GM10266 (cell line): ENCODE results near the gene FARS2.

ENCODE experiments used
- DNase-seq: peaks from one replicate; pipeline ENCODE4 v3.0.0; 2012; ENCODE audit errors: extremely low spot score
- CTCF ChIP-seq: IDR thresholded peaks from 2 replicates; pipeline ENCODE4 v1.5.1; 2012; ENCODE audit warnings: mild to moderate bottlenecking, low read depth; ENCODE audit not compliant: control insufficient read depth, insufficient read depth; ENCODE audit errors: missing control alignments

Gene FARS2

GRCh38 chr6:5541025-5541424 lies 279.7 kb downstream of the FARS2 start:
- DNase-seq = no peak
- no peak for TF ChIP-seq CTCF

DNA sequence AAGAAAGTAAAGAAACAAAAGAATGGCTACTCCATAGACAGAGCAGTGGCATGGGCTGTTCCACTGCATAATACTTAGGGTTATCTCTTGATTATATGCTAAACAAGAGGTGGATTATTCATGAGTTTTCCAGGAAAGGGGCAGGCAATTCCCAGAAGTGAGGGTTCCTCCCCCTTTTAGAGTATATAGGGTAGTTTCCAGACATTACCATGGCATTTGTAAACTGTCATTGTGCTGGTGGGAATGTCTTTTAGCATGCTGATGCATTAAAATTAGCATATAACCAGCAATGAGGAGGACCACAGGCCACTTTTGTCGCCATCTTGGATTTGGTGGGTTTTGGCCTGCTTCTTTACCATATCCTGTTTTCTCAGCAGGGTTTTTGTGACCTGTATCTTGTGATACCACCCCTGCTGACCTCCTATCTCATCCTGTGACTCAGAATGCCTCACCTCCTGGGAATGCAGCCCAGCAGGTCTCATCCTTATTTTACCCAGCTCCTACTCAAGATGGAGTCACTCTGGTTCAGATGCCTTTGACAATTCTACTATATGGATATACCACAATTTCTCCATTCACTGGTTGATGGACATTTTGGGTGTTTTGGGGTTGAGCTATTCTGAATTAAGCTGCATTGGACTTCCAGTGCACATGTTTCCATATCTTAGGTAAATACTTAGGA lies 280.6 kb downstream of the FARS2 start:
- DNase-seq = no peak
- TF ChIP-seq CTCF = no peak

DNA sequence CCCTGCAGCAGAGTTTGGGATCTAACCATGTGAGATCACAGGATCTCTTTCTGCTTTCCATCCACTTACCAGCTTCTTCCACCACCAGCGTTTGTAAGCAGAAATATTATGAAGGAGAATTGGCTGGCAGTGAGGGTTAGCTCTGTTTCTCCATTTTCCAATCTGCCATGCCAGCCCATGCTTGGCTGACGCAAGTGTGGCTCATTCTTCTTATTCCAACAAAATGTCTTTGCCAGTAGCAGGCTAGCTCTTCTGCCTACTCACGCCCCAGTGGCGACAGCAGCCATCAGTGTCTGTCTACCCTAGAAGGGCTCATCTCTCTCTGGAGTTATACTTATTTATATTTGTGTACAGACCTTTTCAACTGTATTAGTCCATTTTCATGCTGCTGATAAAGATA lies 286.2 kb downstream of the FARS2 start:
- no peak for DNase-seq
- TF ChIP-seq CTCF = no peak

DNA sequence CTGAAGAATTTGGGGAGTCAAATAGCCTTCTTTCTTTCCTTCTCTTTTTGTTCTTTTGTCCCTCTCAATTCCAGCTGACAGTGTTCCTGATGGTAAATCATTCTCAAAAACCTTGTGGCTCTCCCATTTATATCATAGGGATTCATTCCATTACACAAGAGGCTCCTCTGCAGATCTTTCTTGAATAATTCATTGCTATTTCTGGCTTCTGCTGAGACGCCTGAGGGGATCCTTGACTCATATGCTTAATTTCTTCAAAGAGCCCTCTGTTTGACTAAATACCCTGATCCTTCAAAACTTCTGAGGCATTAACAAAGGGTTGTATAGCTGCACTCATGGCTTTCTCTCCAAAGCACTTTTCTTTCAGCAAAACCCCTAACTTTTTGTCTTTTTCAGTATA lies 289.3 kb downstream of the FARS2 start:
- TF ChIP-seq CTCF = no peak
- no peak for DNase-seq

- no peak for DNase-seq
- no peak for TF ChIP-seq CTCF
Measured at GRCh38 chr6:5552243-5552642, 290.9 kb downstream of the FARS2 start.

- DNase-seq = peak; percentile 17
- TF ChIP-seq CTCF = no peak
Measured at GRCh38 chr6:5553767-5554166, 292.5 kb downstream of the FARS2 start.

DNA sequence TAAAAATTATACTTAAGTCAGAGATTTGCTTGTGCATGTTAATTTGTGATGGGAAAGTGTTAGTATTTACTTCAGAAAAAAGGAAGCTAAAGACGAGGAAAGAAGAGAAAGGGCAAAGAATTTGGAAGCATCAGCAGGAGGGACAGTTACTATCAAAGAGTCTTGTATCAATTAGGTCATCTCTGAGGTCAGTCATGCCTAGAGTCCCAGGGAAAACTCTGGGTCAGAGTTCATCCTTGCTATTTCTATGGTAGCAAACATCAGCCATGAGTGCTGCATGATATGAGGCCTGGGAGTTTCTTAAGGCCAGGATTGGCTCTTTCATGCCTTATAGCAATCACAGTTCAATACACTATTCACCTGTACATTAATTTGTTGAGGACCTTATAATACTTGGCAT lies 292.9 kb downstream of the FARS2 start:
- no peak for TF ChIP-seq CTCF
- DNase-seq = no peak
